Pons (tissue), 1 donor: Measurements from ENCODE around the gene ITCH.
"Not testable (repeated sequence)": the region's sequence is repeated elsewhere in the genome, so short reads cannot be mapped to it uniquely, and the experiment has no call there.

Experiments
- DNase-seq: peaks from one replicate; pipeline ENCODE4 v3.0.0-alpha.2; 2016; ENCODE audit warnings: low spot score

The ITCH gene

GRCh38 chr20:34363062-34363464, at the start of gene ITCH:
ITCH (plus strand) TSS chr20:34363273; CDS start chr20:34393812, 30,539 bp downstream.
- DNase-seq: peak; percentile 95

- DNase-seq: no peak
These were observed 47.8 kb upstream of the ITCH start for GRCh38 chr20:34315236-34315635.

- no peak for DNase-seq
These were observed 46.8 kb upstream of the ITCH start for GRCh38 chr20:34316196-34316814.

- DNase-seq: no peak
These were observed 44.2 kb upstream of the ITCH start for GRCh38 chr20:34318609-34319443.

DNA sequence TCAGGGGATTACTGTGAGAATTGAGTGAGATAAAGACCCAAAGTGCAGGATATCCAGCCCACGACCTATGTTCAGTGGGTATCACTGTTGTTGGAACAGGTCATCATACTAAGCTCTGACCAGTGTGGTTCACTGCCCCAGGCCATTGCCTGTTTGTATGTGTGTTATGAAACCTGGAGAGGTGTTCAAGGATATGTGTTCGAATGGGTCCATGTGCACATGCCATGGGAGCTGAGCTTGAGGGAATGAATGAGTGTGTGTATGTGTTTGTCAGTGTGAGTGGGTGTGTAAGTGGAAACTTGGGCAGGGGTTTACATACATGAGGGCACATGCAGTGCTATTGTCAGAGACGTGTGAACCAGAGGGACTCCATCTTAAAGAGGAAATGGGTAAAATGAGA, 42.2 kb upstream of the ITCH start:
- DNase-seq: no peak

DNA sequence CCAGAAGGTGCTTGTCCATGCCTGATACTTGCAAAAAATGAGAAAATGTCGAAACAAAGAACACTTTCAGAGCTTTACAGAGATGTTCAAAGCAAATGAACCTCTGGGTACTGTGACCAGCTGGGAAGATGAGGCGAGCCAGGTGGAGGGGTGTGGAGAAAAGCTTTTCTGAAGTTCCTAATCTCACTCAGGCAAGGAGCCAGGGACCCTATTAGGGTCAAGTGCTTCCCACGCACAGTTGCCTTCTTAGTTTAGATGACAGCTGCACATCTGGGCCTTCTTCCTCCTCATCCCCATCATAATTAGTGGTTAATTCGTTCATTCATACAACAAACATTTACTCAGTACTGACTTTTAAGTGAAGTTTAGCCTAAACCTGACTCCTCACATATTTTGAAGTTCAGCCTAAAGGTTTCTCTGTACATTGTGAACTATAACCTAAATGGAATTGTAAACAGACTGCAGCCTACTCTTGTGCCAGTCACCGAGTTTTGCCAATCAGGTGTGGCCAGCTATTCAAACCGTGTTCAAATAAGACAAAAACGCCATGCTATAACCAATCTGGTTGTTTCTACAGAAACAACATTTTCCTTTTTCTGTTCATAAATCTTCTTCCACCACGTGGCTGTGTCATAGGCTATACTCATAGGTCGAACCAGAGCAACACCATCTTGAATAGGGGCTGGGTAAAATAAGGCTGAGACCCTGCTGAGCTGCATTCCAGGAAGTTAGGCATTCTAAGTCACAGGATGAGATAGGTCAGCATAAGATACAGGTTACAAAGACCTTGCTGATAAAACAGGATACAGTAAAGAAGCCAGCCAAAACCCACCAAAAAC, 40.6 kb upstream of the ITCH start:
- no peak for DNase-seq

- DNase-seq: no peak
These were observed 38.5 kb upstream of the ITCH start for GRCh38 chr20:34324541-34324940.

- DNase-seq: not testable (repeated sequence)
These were observed 34.9 kb upstream of the ITCH start for GRCh38 chr20:34328207-34328606.

GRCh38 chr20:34328928-34329677, 34.0 kb upstream of the ITCH start:
- no peak for DNase-seq

DNA sequence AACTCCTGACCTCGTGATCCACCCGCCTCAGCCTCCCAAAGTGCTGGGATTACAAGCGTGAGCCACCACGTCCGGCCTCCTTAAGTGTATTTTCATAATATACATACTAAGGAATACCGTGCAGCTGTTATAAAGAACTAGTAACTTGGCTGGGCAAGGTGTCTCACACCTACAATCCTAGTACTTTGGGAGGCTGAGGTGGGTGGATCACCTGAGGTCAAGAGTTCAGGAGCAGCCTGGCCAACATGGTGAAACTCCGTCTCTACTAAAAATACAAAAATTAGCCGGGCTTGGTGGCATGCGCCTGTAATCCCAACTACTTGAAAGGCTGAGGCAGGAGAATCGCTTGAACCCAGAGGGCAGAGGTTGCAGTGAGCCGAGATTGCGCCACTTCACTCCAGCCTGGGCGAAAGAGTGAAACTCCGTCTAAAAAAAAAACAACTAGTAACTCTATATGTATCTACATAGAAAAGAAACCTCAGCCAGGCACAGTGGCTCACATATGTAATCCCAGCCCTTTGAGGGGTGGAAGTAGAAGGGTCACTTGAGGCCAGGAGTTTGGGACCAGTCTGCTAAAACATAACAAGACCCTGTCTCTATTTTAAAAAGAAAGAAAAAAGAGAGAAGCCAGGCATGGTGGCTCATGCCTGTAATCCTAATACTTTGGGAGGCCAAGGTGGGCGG, 32.1 kb upstream of the ITCH start:
- DNase-seq: not testable (repeated sequence)

DNA sequence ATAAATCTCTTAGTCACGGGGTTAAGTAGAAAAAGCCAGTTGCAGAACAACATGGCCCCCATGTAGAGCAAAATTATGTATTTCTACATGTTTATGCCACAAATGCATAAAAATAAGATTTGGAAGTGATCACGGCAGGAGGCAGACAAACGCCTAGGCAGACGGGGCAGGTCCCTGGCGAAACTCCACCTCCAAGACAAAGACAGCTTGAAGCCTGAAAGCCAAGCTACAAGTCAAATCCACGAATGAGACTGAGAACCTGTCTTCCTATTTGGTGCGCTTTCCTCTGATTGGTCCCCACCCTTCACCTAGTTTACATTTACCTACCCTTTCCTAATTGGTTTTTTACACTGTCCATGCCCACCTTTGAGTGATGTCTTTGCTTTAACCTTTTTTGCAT, 31.2 kb upstream of the ITCH start:
- DNase-seq: no peak

DNA sequence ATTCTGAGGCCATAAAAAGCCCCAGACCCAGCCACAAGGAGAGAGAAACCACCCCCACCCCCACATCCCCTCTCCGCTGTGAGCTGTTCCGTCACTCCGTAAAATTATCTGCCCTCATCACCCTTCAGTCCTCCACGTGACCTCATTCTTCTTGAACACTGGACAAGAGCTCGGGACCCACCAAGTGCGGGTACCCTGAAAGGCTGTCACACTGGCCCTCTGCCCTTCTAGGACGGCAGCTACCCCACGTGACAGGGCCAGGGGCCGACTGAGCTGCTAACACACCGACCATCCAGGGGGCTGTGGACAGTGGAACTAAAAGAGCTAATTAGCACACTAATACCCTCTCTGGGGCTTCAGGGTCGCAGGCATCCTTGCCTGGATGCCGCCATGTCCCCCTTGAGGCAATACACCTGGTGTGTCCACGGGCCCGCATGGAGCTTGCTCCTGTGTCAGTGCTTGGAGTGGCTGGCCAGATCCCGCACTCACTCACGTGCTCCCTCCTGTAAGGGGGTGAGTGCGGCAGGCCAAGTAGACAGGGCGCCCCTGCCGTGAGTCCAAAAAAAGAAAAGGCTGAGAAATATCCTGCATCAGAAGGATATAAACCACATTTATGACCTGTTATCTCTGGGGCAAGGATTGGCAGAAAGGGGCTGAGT, 30.7 kb upstream of the ITCH start:
- DNase-seq: no peak

- no peak for DNase-seq
These were observed 29.3 kb upstream of the ITCH start for GRCh38 chr20:34333786-34334185.

- peak; percentile 99 for DNase-seq
These were observed 28.2 kb upstream of the ITCH start for GRCh38 chr20:34334654-34335407.

DNA sequence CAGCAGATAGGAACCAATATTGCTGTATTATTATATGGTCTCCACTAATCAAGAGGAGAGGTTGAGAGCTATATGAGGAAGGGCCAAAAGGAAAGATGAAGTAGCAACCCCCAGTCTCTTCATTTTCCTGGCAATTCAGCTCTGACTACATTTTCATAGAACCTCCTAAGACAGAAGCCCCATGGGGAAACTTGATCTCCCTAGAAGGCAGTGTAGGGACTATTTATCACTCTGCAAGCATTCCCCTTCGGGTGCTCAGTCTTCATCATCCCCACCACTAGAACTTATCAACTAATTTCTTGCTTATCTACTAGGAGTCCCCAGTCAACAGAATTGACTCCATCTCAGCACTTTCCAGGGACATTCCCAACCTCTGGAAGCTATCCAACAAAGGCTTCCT, 25.5 kb upstream of the ITCH start:
- no peak for DNase-seq

DNA sequence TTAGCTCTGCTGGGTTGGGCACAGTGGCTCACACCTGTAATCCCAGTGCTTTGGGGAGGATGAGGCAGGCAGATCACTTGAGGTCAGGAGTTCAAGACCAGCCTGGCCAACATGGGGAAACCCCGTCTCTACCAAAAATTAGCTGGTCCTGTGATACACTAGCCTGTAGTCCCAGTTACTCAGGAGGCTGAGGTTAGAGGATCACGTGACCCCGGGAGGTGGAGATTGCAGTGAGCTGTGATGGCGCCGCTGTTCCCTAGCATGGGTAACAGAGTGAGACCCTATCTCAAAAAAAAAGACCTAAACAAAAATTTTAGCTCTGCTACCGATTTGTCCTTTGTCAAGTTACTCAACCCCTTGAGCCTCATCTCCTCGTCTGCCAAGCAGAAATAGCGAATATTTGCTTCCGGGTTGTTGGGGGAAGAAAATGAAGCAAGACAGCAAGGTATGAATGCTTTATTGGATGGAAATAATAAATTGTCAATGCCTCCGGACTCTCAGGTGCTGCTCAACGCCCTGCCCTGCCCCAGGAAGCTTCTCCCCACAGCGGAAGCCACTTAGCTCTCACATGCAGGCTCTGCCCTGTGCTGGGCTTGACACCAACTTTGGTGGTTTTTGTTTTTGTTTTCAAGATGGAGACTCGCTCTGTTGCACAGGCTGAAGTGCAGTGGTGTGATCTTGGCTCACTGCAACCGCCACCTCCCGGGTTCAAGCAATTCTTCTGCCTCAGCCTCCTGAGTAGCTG, 24.9 kb upstream of the ITCH start:
- no peak for DNase-seq

DNA sequence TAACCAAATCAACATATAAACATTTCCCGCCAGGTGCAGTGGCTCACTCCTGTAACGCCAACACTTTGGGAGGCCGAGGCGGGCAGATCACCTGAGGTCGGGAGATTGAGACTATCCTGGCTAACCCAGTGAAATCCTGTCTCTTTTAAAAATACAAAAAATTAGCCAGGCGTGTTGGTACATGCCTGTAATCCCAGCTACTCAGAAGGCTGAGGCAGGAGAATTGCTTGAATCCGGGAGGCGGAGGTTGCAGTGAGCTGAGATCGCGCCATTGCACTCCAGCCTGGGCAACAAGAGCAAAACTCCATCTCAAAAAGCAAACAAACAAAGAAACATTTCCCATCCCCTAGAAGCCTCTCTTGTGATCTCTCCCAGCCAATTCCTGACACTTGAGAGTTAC, 22.3 kb upstream of the ITCH start:
- not testable (repeated sequence) for DNase-seq

GRCh38 chr20:34341199-34341598, 21.9 kb upstream of the ITCH start:
- DNase-seq: not testable (repeated sequence)
